ENCODE data around the gene WDR82. TPM values are rescaled to one million over a fixed set of nuclear protein-coding genes. Genes with fewer than 3 reads are reported as not detected.

Gene WDR82, protein sequence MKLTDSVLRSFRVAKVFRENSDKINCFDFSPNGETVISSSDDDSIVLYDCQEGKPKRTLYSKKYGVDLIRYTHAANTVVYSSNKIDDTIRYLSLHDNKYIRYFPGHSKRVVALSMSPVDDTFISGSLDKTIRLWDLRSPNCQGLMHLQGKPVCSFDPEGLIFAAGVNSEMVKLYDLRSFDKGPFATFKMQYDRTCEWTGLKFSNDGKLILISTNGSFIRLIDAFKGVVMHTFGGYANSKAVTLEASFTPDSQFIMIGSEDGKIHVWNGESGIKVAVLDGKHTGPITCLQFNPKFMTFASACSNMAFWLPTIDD
- total RNA-seq: 100 to 1,000 TPM; 131 TPM

- Mint-ChIP-seq H3K4me3 (peak within 1 kb of the TSS; percentile 96), H3K27me3 (no peaks in the 10 kb centered on the region), H3K9me3 (no peaks in the 10 kb centered on the region), H3K4me1 (peaks cover 61% of the 10 kb centered on the region), H3K36me3 (ENCODE audit: low read depth) (peaks cover 70% of the 10 kb centered on the region), H3K27ac (peak within 1 kb of the TSS; percentile 98)
- peak; percentile 98 for DNase-seq
- ChIA-PET CTCF (interaction anchor here (0.5 to 5.0 kb wide), 13 partner anchors 7 to 120 kb away, joined by 3 to 59 read pairs (median 11); partner anchors contain the start of genes GLYCTK, PPM1M and TWF2), POLR2A (interaction anchor here (0.8 to 27.5 kb wide), 20 partner anchors 7 to 406 kb away, joined by 3 to 1001 read pairs (median 14); partner anchors contain the start of genes GLYCTK, PARP3, POC1A and PPM1M)
Measured at GRCh38 chr3:52278510-52279069, at the start of gene WDR82. WDR82 (minus strand) TSS chr3:52278649; CDS start chr3:52278361, 288 bp downstream.

GRCh38 chr3:52327486-52328290, 49.2 kb upstream of the WDR82 start:
- CTCF ChIA-PET: interaction anchor here (0.8 kb wide), 1 partner anchor 11 kb away, joined by 3 read pairs; no protein-coding TSS in a partner anchor

GRCh38 chr3:52326976-52327375, 48.5 kb upstream of the WDR82 start:
- ChIA-PET POLR2A (no interaction called here), CTCF (no interaction called here)
- no peak for DNase-seq
- peaks cover 2% of the 10 kb centered on the region for H3K4me1 Mint-ChIP-seq
- no peak overlapping the region for H3K4me3 Mint-ChIP-seq
- no peaks in the 10 kb centered on the region for H3K9me3 Mint-ChIP-seq
- H3K36me3 Mint-ChIP-seq (ENCODE audit: low read depth): no peaks in the 10 kb centered on the region
- H3K27me3 Mint-ChIP-seq: no peaks in the 10 kb centered on the region
- no peak overlapping the region for H3K27ac Mint-ChIP-seq

More at GRCh38 chr3:52327486-52328290, 49.2 kb upstream of the WDR82 start:
- Mint-ChIP-seq H3K9me3 (no peaks in the 10 kb centered on the region), H3K27ac (no peak overlapping the region), H3K27me3 (no peaks in the 10 kb centered on the region), H3K4me1 (peaks cover 2% of the 10 kb centered on the region), H3K36me3 (ENCODE audit: low read depth) (no peaks in the 10 kb centered on the region), H3K4me3 (no peak overlapping the region)
- POLR2A ChIA-PET: no interaction called here
- no peak for DNase-seq

DNA sequence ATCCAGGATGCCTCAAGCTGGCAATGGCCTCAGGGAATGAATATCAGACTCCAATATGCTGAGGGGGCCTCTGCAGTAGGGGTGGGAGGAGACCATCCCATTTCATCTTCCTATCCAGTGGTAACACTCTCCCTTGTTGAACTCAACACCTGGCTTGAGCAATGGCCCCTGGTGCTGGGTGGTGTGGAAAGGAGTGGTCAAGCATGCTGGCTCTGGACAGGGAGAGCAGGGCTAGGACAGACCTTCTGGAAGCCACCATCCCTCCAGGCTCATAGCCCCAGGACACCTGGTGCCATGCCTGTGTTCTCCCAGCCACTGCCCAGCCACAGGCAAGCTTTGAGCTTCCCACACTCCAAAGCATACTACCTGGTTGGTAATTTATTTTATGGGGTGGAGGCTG, 47.2 kb upstream of the WDR82 start:
- Mint-ChIP-seq H3K27me3 (no peaks in the 10 kb centered on the region), H3K27ac (no peak overlapping the region), H3K4me1 (peaks cover 2% of the 10 kb centered on the region), H3K36me3 (ENCODE audit: low read depth) (no peaks in the 10 kb centered on the region), H3K4me3 (no peak overlapping the region), H3K9me3 (no peaks in the 10 kb centered on the region)
- POLR2A ChIA-PET: no interaction called here
- no peak for DNase-seq
- CTCF ChIA-PET: no interaction called here

- DNase-seq: no peak
- H3K9me3 Mint-ChIP-seq: no peaks in the 10 kb centered on the region
- no peaks in the 10 kb centered on the region for H3K27me3 Mint-ChIP-seq
- no peaks in the 10 kb centered on the region for H3K36me3 Mint-ChIP-seq (ENCODE audit: low read depth)
- no peak overlapping the region for H3K27ac Mint-ChIP-seq
- H3K4me1 Mint-ChIP-seq: peaks cover 2% of the 10 kb centered on the region
- ChIA-PET POLR2A (no interaction called here), CTCF (interaction anchor here (1.0 kb wide), 1 partner anchor 15 kb away, joined by 3 read pairs; no protein-coding TSS in a partner anchor)
- no peak overlapping the region for H3K4me3 Mint-ChIP-seq
Measured at GRCh38 chr3:52324676-52325075, 46.2 kb upstream of the WDR82 start.

DNA sequence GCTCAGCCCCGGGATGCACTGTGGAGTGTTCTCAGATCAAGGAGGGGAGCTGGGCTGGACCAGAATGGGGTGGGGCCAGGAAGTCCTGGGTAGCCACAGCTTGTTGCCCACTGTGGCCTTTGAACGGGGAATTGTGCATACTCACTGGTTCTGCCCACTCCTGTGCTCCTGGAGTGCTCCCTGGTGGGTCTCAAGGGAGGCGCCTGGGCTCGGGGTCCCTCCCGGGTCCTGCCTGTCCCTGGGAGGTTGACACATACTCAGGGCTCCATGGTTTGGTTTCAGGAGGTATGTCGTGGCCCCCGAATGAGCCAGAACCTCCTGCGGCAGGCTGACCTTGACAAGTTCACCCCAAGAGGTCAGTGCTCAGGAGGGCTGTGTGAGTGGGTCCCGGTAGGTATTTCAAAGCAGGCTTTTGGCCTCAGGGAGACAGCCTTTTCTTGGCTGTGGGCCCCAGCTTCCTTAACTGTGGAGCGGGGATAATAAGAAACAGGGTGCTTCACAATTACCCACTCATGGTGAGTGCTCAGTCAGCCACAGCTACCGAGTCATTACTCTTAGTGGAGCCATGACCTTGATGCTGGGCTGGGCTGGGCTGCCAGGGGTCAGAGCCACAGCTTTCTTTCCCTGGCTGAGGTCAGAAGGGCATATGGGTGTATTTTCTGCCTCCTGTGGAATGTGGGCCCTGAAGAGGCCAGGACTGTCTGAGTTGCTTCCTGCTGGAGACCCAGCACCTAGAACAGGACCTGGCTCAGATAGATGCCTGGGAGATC, 45.3 kb upstream of the WDR82 start:
- ChIA-PET POLR2A (no interaction called here), CTCF (no interaction called here)
- H3K27ac Mint-ChIP-seq: no peak overlapping the region
- peaks cover 2% of the 10 kb centered on the region for H3K4me1 Mint-ChIP-seq
- H3K36me3 Mint-ChIP-seq (ENCODE audit: low read depth): no peaks in the 10 kb centered on the region
- no peak for DNase-seq
- H3K4me3 Mint-ChIP-seq: no peak overlapping the region
- no peaks in the 10 kb centered on the region for H3K27me3 Mint-ChIP-seq
- no peaks in the 10 kb centered on the region for H3K9me3 Mint-ChIP-seq

DNA sequence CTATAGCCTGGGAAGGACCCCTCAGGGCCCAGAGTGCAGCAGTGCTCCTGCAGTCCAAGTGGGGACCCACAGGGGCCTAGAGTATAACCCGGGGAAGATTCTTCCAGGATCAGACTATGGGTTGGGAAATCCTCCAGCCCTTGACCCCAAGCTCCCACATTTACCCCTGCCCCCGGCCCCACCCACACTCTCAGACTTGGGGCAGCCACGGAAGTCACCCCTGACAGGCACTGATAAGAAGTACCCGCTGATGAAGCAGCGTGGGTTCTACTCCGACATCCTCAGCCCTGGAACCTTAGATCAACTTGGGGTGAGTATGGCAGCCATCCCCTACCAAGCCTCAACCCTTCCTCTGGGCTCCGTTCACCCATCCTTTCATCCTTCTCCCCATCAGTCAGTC, 44.0 kb upstream of the WDR82 start:
- POLR2A ChIA-PET: no interaction called here
- no peak overlapping the region for H3K27ac Mint-ChIP-seq

DNA sequence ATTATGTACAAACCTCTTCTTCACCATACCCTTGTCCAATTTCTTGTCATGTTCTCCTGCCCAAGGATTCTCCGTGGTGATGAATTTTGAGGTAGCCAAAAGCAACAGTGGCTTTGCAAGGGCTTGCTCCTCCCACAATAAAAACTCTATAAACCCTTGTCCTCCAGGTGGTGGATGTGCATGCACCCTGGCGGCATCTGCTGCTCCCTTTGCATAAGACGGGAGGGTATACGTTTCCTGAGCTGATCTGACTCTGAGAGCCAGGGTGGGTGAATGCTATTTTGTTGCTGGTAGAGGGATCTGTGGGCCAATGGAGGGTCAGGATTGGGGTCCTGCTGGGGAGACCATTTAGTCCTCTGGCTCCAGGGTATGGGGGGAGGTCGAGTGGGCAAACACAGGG, 43.0 kb upstream of the WDR82 start:
- no peak for DNase-seq
- ChIA-PET CTCF (no interaction called here), POLR2A (no interaction called here)
- Mint-ChIP-seq H3K36me3 (ENCODE audit: low read depth) (no peaks in the 10 kb centered on the region), H3K27me3 (no peaks in the 10 kb centered on the region), H3K9me3 (no peaks in the 10 kb centered on the region), H3K4me1 (peaks cover 20% of the 10 kb centered on the region), H3K27ac (no peak overlapping the region), H3K4me3 (no peak overlapping the region)

More for the DNA sequence above, 44.0 kb upstream of the WDR82 start:
- H3K4me1 Mint-ChIP-seq: peaks cover 11% of the 10 kb centered on the region
- CTCF ChIA-PET: no interaction called here
- no peaks in the 10 kb centered on the region for H3K9me3 Mint-ChIP-seq
- H3K27me3 Mint-ChIP-seq: no peaks in the 10 kb centered on the region
- H3K36me3 Mint-ChIP-seq (ENCODE audit: low read depth): no peaks in the 10 kb centered on the region
- H3K4me3 Mint-ChIP-seq: no peak overlapping the region
- no peak for DNase-seq

GRCh38 chr3:52319921-52320595, 41.6 kb upstream of the WDR82 start:
- POLR2A ChIA-PET: interaction anchor here (1.0 to 1.5 kb wide), 3 partner anchors 11 to 32 kb away, joined by 3 read pairs; no protein-coding TSS in a partner anchor
- H3K36me3 Mint-ChIP-seq (ENCODE audit: low read depth): no peaks in the 10 kb centered on the region
- no peaks in the 10 kb centered on the region for H3K27me3 Mint-ChIP-seq
- H3K9me3 Mint-ChIP-seq: no peaks in the 10 kb centered on the region
- no peak overlapping the region for H3K27ac Mint-ChIP-seq
- peaks cover 22% of the 10 kb centered on the region for H3K4me1 Mint-ChIP-seq
- H3K4me3 Mint-ChIP-seq: no peak overlapping the region
- CTCF ChIA-PET: interaction anchor here (0.9 kb wide), 1 partner anchor 100 kb away, joined by 3 read pairs; no protein-coding TSS in a partner anchor
- DNase-seq: no peak

GRCh38 chr3:52318186-52318816, 39.9 kb upstream of the WDR82 start:
- POLR2A ChIA-PET: interaction anchor here (0.7 to 2.5 kb wide), 5 partner anchors 9 to 101 kb away, joined by 3 to 14 read pairs (median 4); partner anchors contain the start of genes GLYCTK and WDR82
- H3K4me3 Mint-ChIP-seq: no peak overlapping the region

DNA sequence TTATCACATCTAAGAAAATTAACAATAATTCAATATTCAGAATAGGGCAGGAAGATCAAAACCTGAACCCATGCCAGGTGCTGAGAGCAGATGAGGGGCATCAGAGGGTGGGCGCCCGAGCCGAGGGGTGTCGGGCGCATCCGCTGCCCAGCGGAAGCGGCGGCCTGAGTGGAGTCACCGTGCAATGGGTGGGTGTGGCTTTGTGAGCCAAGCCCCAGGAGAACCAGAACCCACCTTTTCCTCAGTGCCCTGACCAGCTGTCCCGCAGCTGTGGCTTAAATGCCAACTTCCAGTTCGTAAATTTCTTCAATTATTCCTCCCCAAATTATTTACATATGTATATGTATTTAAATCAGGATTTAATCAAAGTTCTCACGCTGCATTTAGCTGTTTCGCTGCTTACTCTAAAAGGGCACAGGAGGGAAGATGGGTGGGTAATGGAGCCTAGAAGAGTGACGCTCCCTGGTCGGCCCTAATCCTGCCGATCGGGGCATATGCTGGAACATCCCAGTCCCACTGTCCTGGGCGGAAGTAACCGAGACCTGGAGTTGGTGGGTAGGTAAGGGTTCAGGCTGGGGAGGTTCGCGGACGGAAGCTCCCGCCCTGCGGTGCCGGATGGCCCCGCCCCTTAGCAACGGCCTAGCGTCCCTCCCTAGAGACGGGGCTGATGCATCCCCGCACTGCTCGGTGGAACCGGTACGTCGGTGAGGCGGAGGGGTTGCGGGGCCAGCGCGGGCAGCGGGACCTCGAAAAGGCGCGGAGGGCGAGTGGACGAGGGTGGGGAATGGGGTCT, 39.0 kb upstream of the WDR82 start:
- H3K27ac Mint-ChIP-seq: no peak overlapping the region
- DNase-seq: peak; percentile 79
- CTCF ChIA-PET: interaction anchor here (0.9 to 3.2 kb wide), 6 partner anchors 21 to 97 kb away, joined by 3 to 16 read pairs (median 4); no protein-coding TSS in a partner anchor
- POLR2A ChIA-PET: interaction anchor here (0.6 to 2.5 kb wide), 4 partner anchors 29 to 100 kb away, joined by 3 to 14 read pairs (median 4); partner anchors contain the start of genes GLYCTK and WDR82
- H3K9me3 Mint-ChIP-seq: no peaks in the 10 kb centered on the region
- H3K4me1 Mint-ChIP-seq: peaks cover 26% of the 10 kb centered on the region
- no peaks in the 10 kb centered on the region for H3K27me3 Mint-ChIP-seq
- H3K36me3 Mint-ChIP-seq (ENCODE audit: low read depth): no peaks in the 10 kb centered on the region
- H3K4me3 Mint-ChIP-seq: peak overlapping the region; percentile 51

More at GRCh38 chr3:52318186-52318816, 39.9 kb upstream of the WDR82 start:
- Mint-ChIP-seq H3K4me1 (peaks cover 25% of the 10 kb centered on the region), H3K27me3 (no peaks in the 10 kb centered on the region), H3K9me3 (no peaks in the 10 kb centered on the region), H3K36me3 (ENCODE audit: low read depth) (no peaks in the 10 kb centered on the region), H3K27ac (no peak overlapping the region)
- no peak for DNase-seq
- CTCF ChIA-PET: interaction anchor here (0.9 to 3.2 kb wide), 4 partner anchors 21 to 87 kb away, joined by 3 to 16 read pairs (median 4); no protein-coding TSS in a partner anchor
